ENCODE data around the gene IBA57.

The IBA57 gene

GRCh38 chr1:228156515-228156881 is 9.1 kb upstream of the IBA57 start:
- DNase-seq (ENCODE audit: low spot score): no peak
- no peak for TF ChIP-seq CTCF (IDR thresholded peaks at IDR 0.05; ENCODE audit: borderline replicate concordance, control extremely low read depth, extremely low read depth, insufficient read depth, missing control alignments)
- in situ Hi-C loops (cut with MboI; ENCODE audit: low sequenced_read_pairs, unreplicated experiment): no loop called here

GRCh38 chr1:228156941-228157728 is 8.5 kb upstream of the IBA57 start:
- TF ChIP-seq CTCF (IDR thresholded peaks at IDR 0.05; ENCODE audit: borderline replicate concordance, control extremely low read depth, extremely low read depth, insufficient read depth, missing control alignments): no peak
- in situ Hi-C loops (cut with MboI; ENCODE audit: low sequenced_read_pairs, unreplicated experiment): no loop called here

DNA sequence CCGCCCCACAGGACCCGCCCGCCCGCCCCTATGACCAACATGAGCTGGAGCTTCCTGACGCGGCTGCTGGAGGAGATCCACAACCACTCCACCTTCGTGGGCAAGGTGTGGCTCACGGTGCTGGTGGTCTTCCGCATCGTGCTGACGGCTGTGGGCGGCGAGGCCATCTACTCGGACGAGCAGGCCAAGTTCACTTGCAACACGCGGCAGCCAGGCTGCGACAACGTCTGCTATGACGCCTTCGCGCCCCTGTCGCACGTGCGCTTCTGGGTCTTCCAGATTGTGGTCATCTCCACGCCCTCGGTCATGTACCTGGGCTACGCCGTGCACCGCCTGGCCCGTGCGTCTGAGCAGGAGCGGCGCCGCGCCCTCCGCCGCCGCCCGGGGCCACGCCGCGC is 7.9 kb upstream of the IBA57 start:
- in situ Hi-C loops (cut with MboI; ENCODE audit: low sequenced_read_pairs, unreplicated experiment): no loop called here
- no peak for TF ChIP-seq CTCF (IDR thresholded peaks at IDR 0.05; ENCODE audit: borderline replicate concordance, control extremely low read depth, extremely low read depth, insufficient read depth, missing control alignments)
- DNase-seq (ENCODE audit: low spot score): no peak

More at GRCh38 chr1:228156941-228157728, 8.5 kb upstream of the IBA57 start:
- no peak for DNase-seq (ENCODE audit: low spot score)

DNA sequence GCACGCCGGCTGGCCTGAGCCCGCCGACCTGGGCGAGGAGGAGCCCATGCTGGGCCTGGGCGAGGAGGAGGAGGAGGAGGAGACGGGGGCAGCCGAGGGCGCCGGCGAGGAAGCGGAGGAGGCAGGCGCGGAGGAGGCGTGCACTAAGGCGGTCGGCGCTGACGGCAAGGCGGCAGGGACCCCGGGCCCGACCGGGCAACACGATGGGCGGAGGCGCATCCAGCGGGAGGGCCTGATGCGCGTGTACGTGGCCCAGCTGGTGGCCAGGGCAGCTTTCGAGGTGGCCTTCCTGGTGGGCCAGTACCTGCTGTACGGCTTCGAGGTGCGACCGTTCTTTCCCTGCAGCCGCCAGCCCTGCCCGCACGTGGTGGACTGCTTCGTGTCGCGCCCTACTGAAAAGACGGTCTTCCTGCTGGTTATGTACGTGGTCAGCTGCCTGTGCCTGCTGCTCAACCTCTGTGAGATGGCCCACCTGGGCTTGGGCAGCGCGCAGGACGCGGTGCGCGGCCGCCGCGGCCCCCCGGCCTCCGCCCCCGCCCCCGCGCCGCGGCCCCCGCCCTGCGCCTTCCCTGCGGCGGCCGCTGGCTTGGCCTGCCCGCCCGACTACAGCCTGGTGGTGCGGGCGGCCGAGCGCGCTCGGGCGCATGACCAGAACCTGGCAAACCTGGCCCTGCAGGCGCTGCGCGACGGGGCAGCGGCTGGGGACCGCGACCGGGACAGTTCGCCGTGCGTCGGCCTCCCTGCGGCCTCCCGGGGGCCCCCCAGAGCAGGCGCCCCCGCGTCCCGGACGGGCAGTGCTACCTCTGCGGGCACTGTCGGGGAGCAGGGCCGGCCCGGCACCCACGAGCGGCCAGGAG is 7.2 kb upstream of the IBA57 start:
- DNase-seq (ENCODE audit: low spot score): no peak
- in situ Hi-C loops (cut with MboI; ENCODE audit: low sequenced_read_pairs, unreplicated experiment): no loop called here
- TF ChIP-seq CTCF (IDR thresholded peaks at IDR 0.05; ENCODE audit: borderline replicate concordance, control extremely low read depth, extremely low read depth, insufficient read depth, missing control alignments): no peak

- in situ Hi-C loops (cut with MboI; ENCODE audit: low sequenced_read_pairs, unreplicated experiment): no loop called here
- TF ChIP-seq CTCF (IDR thresholded peaks at IDR 0.05; ENCODE audit: borderline replicate concordance, control extremely low read depth, extremely low read depth, insufficient read depth, missing control alignments): no peak
- no peak for DNase-seq (ENCODE audit: low spot score)
Observed at GRCh38 chr1:228159008-228159665, 6.5 kb upstream of the IBA57 start.

DNA sequence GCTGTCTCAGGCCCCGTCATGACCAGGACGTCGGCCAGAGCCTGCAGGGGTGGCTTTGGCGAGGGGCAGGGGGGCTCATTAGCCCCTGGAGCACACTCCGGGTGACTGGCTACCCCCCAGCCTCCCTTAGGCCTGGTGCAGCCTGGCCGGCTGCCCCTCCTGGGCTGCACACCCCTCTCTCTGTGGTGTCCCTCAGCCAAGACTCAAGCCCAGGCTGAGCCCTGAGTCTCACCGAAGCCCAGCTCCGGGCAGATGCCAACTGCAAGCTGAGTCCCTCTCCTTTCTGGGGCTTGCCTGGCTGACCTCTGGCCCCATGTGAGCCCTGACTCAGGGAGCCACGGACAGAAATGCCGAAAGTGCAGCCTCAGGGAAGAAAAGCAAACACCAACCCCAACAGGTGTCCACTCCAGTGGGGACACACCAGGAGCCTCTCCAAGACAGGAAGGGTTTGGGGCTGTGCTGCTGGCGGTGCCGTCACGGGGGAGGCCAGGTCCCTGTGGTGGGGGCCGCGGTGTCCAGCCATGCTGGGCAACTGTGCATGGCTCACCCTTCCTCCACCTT is 5.3 kb upstream of the IBA57 start:
- DNase-seq (ENCODE audit: low spot score): no peak
- TF ChIP-seq CTCF (IDR thresholded peaks at IDR 0.05; ENCODE audit: borderline replicate concordance, control extremely low read depth, extremely low read depth, insufficient read depth, missing control alignments): no peak
- in situ Hi-C loops (cut with MboI; ENCODE audit: low sequenced_read_pairs, unreplicated experiment): no loop called here
